Effector memory CD4-positive, alpha-beta T cell (primary cell): ENCODE data around the gene RBBP8.

ENCODE experiments used
- DNase-seq, 3 donors: peaks; one replicate each; pipeline ENCODE4 v3.0.0-alpha.2; 2020
- H3K27ac ChIP-seq: 2 replicates; pipeline ENCODE4 v1.7.0; 2013; ENCODE audit warnings: mild to moderate bottlenecking, low read length, moderate library complexity; ENCODE audit not compliant: insufficient read depth, poor library complexity, severe bottlenecking
- H3K27me3 ChIP-seq: replicated peaks from 2 replicates; pipeline ENCODE4 v1.7.0; 2013; ENCODE audit warnings: mild to moderate bottlenecking, low read length; ENCODE audit not compliant: insufficient read depth, control insufficient read depth, poor library complexity, severe bottlenecking
- H3K36me3 ChIP-seq: 2 replicates; pipeline ENCODE4 v1.7.0; 2013; ENCODE audit warnings: mild to moderate bottlenecking, low read length, moderate library complexity; ENCODE audit not compliant: control insufficient read depth, insufficient read depth
- H3K4me1 ChIP-seq: 2 replicates; pipeline ENCODE4 v1.7.0; 2013; ENCODE audit warnings: low read length, mild to moderate bottlenecking; ENCODE audit not compliant: control insufficient read depth, insufficient read depth, poor library complexity, severe bottlenecking
- H3K4me3 ChIP-seq: 2 replicates; pipeline ENCODE4 v1.7.0; 2013; ENCODE audit warnings: low read length, low read depth, mild to moderate bottlenecking; ENCODE audit not compliant: insufficient read depth, poor library complexity, severe bottlenecking
- H3K9me3 ChIP-seq: 2 replicates; pipeline ENCODE4 v1.7.0; 2013; ENCODE audit warnings: mild to moderate bottlenecking, low read length, moderate library complexity; ENCODE audit not compliant: control insufficient read depth

RBBP8 gene

GRCh38 chr18:22962004-22962403 lies 28.9 kb downstream of the RBBP8 start:
- no peak overlapping the region for H3K27ac ChIP-seq
- H3K4me3 ChIP-seq = no peak overlapping the region
- no peaks in the 10 kb centered on the region for H3K36me3 ChIP-seq
- H3K27me3 ChIP-seq = no peaks in the 10 kb centered on the region
- no peaks in the 10 kb centered on the region for H3K4me1 ChIP-seq
- H3K9me3 ChIP-seq = no peaks in the 10 kb centered on the region
- DNase-seq = no peak

- Histone ChIP-seq H3K4me3 (no peak overlapping the region), H3K36me3 (no peaks in the 10 kb centered on the region), H3K4me1 (no peaks in the 10 kb centered on the region)
Observed at GRCh38 chr18:22964116-22964515, 31.0 kb downstream of the RBBP8 start.

GRCh38 chr18:22964722-22965121 lies 31.6 kb downstream of the RBBP8 start:
- H3K27ac ChIP-seq = no peak overlapping the region
- no peak for DNase-seq
- no peaks in the 10 kb centered on the region for H3K4me1 ChIP-seq
- H3K27me3 ChIP-seq = no peaks in the 10 kb centered on the region
- H3K36me3 ChIP-seq = no peaks in the 10 kb centered on the region
- no peak overlapping the region for H3K4me3 ChIP-seq
- no peaks in the 10 kb centered on the region for H3K9me3 ChIP-seq

More at GRCh38 chr18:22964116-22964515, 31.0 kb downstream of the RBBP8 start:
- Histone ChIP-seq H3K27ac (no peak overlapping the region), H3K9me3 (no peaks in the 10 kb centered on the region), H3K27me3 (no peaks in the 10 kb centered on the region)
- no peak for DNase-seq

GRCh38 chr18:22971038-22971437 lies 37.9 kb downstream of the RBBP8 start:
- H3K4me3 ChIP-seq = no peak overlapping the region

GRCh38 chr18:22974001-22974400 lies 40.9 kb downstream of the RBBP8 start:
- DNase-seq = no peak
- H3K36me3 ChIP-seq = no peaks in the 10 kb centered on the region

More at GRCh38 chr18:22971038-22971437, 37.9 kb downstream of the RBBP8 start:
- Histone ChIP-seq H3K9me3 (no peaks in the 10 kb centered on the region), H3K27ac (no peak overlapping the region), H3K27me3 (no peaks in the 10 kb centered on the region), H3K36me3 (no peaks in the 10 kb centered on the region), H3K4me1 (no peaks in the 10 kb centered on the region)
- DNase-seq = no peak

GRCh38 chr18:22974707-22975106 lies 41.6 kb downstream of the RBBP8 start:
- H3K4me3 ChIP-seq = no peak overlapping the region

More at GRCh38 chr18:22974001-22974400, 40.9 kb downstream of the RBBP8 start:
- H3K9me3 ChIP-seq = no peaks in the 10 kb centered on the region
- no peak overlapping the region for H3K4me3 ChIP-seq
- H3K4me1 ChIP-seq = no peaks in the 10 kb centered on the region
- no peak overlapping the region for H3K27ac ChIP-seq
- H3K27me3 ChIP-seq = no peaks in the 10 kb centered on the region

GRCh38 chr18:22975508-22975907 lies 42.4 kb downstream of the RBBP8 start:
- Histone ChIP-seq H3K36me3 (no peaks in the 10 kb centered on the region), H3K4me3 (no peak overlapping the region), H3K4me1 (no peaks in the 10 kb centered on the region), H3K27ac (no peak overlapping the region), H3K9me3 (no peaks in the 10 kb centered on the region), H3K27me3 (no peaks in the 10 kb centered on the region)
- DNase-seq = no peak

More at GRCh38 chr18:22974707-22975106, 41.6 kb downstream of the RBBP8 start:
- Histone ChIP-seq H3K27me3 (no peaks in the 10 kb centered on the region), H3K4me1 (no peaks in the 10 kb centered on the region), H3K9me3 (no peaks in the 10 kb centered on the region), H3K36me3 (no peaks in the 10 kb centered on the region), H3K27ac (no peak overlapping the region)
- no peak for DNase-seq

GRCh38 chr18:22977847-22978701 lies 44.9 kb downstream of the RBBP8 start:
- no peak overlapping the region for H3K4me3 ChIP-seq
- no peak for DNase-seq
- no peaks in the 10 kb centered on the region for H3K9me3 ChIP-seq
- H3K27ac ChIP-seq = no peak overlapping the region
- no peaks in the 10 kb centered on the region for H3K4me1 ChIP-seq
- H3K27me3 ChIP-seq = no peaks in the 10 kb centered on the region
- no peaks in the 10 kb centered on the region for H3K36me3 ChIP-seq

- Histone ChIP-seq H3K27me3 (no peaks in the 10 kb centered on the region), H3K4me1 (no peaks in the 10 kb centered on the region), H3K36me3 (no peaks in the 10 kb centered on the region), H3K4me3 (no peak overlapping the region), H3K27ac (no peak overlapping the region), H3K9me3 (no peaks in the 10 kb centered on the region)
- no peak for DNase-seq
Observed at GRCh38 chr18:22980394-22980793, 47.3 kb downstream of the RBBP8 start.

- H3K27me3 ChIP-seq = no peaks in the 10 kb centered on the region
- H3K9me3 ChIP-seq = no peaks in the 10 kb centered on the region
- DNase-seq = no peak
- no peak overlapping the region for H3K4me3 ChIP-seq
- no peak overlapping the region for H3K27ac ChIP-seq
- no peaks in the 10 kb centered on the region for H3K4me1 ChIP-seq
- no peaks in the 10 kb centered on the region for H3K36me3 ChIP-seq
Observed at GRCh38 chr18:22981274-22982133, 48.4 kb downstream of the RBBP8 start.
